Measurements from ENCODE around the gene WAPL.

DNA sequence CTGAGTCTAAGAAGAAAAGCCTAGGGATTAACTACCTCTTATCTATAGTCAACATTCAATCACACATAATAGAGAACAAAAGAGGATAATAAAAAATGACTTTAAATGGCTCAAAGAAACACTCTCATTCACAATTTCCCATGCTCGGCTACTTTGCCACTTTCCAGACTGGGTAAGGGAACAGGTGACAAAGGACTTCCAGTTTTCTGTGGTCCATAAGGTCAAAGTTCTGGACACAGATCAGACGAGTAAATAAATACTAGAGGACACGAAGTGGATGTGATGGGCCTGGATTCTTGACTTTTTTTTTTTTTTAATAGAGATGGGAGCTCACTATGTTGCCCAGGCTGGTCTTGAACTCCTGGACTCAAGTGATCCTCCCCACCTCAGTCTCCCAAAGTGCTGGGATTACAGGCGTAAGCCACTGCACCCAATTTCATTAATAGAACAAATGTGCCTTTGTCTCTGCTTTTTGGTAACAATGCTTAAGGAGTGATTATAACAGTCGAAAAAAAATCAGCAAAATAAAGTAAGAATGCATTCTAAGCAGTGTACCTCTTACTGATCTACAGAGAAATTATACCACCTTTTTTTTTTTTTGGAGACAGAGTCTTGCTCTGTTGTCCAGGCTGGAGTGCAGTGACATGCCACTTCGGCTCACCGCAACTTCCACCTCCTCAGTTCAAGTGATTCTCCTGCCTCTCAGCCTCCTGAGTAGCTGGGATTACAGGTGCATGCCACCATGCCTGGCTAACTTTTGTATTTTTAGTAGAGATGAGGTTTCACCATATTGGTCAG, 70.6 kb downstream of the WAPL start:
- TF ChIP-seq POLR2A (conservative IDR thresholded peaks at IDR 0.05) (no peak), EZH2 (IDR thresholded peaks at IDR 0.05; ENCODE audit: borderline replicate concordance, low read depth, low read length) (no peak)

All from K562 (cell line).